Measurements from ENCODE around the gene VEGFC. TPM values are rescaled to one million over a fixed set of nuclear protein-coding genes. Genes with fewer than 3 reads are reported as not detected.

Gene VEGFC
- total RNA-seq, 2 donors from 2014 or later: 0.60 to 0.95 TPM

DNA sequence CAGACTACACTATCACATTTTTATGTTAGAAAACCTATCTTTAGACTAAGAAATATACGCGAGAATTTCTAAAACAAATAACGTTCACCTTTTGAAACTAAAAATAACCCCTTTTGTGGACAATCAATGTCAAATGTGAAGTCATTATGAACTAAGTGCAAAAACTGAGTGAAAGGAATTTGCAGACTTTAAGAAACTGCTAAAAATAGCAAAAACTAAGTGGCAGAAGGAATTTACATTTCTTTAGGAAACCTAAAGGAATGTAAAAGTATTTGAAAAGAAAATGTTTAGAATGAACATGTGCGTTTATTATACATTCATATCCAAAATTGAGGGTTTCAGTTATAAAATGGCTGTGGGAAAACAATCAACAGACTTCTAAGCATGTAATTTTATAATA lies 58.3 kb downstream of the VEGFC start:
- WGBS, 2 experiments (ENCODE audit: insufficient coverage in 1 of 2, insufficient read length in 1 of 2): 83 to 100% methylated on average over 1 to 3 of the region's 4 CpGs
- Mint-ChIP-seq H3K36me3 (ENCODE audit: low read depth) (no peaks in the 10 kb centered on the region), H3K27me3 (ENCODE audit: insufficient read depth) (no peaks in the 10 kb centered on the region), H3K9me3 (no peaks in the 10 kb centered on the region), H3K4me1 (peaks cover 3% of the 10 kb centered on the region), H3K4me3 (no peak overlapping the region), H3K27ac (no peak overlapping the region)
- H3K9ac ChIP-seq (ENCODE audit: extremely low read depth, low read length, poor library complexity, severe bottlenecking): no peak overlapping the region
- H3K4me3 ChIP-seq (ENCODE audit: low read length): no peak overlapping the region
- TF ChIP-seq, protein P1, sequence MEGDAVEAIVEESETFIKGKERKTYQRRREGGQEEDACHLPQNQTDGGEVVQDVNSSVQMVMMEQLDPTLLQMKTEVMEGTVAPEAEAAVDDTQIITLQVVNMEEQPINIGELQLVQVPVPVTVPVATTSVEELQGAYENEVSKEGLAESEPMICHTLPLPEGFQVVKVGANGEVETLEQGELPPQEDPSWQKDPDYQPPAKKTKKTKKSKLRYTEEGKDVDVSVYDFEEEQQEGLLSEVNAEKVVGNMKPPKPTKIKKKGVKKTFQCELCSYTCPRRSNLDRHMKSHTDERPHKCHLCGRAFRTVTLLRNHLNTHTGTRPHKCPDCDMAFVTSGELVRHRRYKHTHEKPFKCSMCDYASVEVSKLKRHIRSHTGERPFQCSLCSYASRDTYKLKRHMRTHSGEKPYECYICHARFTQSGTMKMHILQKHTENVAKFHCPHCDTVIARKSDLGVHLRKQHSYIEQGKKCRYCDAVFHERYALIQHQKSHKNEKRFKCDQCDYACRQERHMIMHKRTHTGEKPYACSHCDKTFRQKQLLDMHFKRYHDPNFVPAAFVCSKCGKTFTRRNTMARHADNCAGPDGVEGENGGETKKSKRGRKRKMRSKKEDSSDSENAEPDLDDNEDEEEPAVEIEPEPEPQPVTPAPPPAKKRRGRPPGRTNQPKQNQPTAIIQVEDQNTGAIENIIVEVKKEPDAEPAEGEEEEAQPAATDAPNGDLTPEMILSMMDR (conservative IDR thresholded peaks at IDR 0.05): no peak
- H3K27me3 ChIP-seq (ENCODE audit: control insufficient read depth, insufficient read depth, low read length, poor library complexity, severe bottlenecking): no peaks in the 10 kb centered on the region
- no peaks in the 10 kb centered on the region for H3K4me1 ChIP-seq (ENCODE audit: control insufficient read depth, insufficient read depth, low read length)
- H3K36me3 ChIP-seq (ENCODE audit: control insufficient read depth, insufficient read depth, low read length): no peaks in the 10 kb centered on the region
- no peaks in the 10 kb centered on the region for H3K9me3 ChIP-seq (ENCODE audit: control insufficient read depth, low read length)
- no peak overlapping the region for H3K27ac ChIP-seq (ENCODE audit: low read depth, low read length)
- DNase-seq: no peak

DNA sequence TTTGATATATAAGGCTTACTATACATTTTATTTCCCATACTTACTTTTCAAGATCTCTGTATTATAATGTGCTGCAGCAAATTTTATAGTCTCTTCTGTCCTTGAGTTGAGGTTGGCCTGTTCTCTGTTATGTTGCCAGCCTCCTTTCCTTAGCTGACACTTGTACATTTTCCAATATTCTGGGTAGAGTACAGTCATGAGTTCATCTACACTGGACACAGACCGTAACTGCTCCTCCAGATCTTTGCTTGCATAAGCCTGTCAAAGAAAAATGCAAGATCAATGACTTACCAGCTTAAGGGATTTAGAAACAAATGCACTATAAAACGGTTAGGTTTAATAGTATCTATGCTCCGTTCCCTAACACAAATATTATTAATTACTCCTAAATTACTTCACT lies 63.2 kb downstream of the VEGFC start:
- H3K27ac Mint-ChIP-seq: no peak overlapping the region
- Histone ChIP-seq H3K4me1 (ENCODE audit: control insufficient read depth, insufficient read depth, low read length) (no peaks in the 10 kb centered on the region), H3K36me3 (ENCODE audit: control insufficient read depth, insufficient read depth, low read length) (no peaks in the 10 kb centered on the region), H3K9me3 (ENCODE audit: control insufficient read depth, low read length) (no peaks in the 10 kb centered on the region), H3K27me3 (ENCODE audit: control insufficient read depth, insufficient read depth, low read length, poor library complexity, severe bottlenecking) (no peaks in the 10 kb centered on the region), H3K4me3 (ENCODE audit: low read length) (no peak overlapping the region), H3K27ac (ENCODE audit: low read depth, low read length) (no peak overlapping the region), H3K9ac (ENCODE audit: extremely low read depth, low read length, poor library complexity, severe bottlenecking) (no peak overlapping the region)
- H3K4me1 Mint-ChIP-seq: peaks cover 3% of the 10 kb centered on the region
- WGBS, 2 experiments (ENCODE audit: insufficient coverage in 1 of 2, insufficient read length in 1 of 2): 80 to 96% methylated on average over 1 to 2 of the region's 3 CpGs
- no peaks in the 10 kb centered on the region for H3K36me3 Mint-ChIP-seq (ENCODE audit: low read depth)
- H3K4me3 Mint-ChIP-seq: no peak overlapping the region
- H3K27me3 Mint-ChIP-seq (ENCODE audit: insufficient read depth): no peaks in the 10 kb centered on the region
- no peak for DNase-seq
- TF ChIP-seq, protein P1 (conservative IDR thresholded peaks at IDR 0.05): no peak
- no peaks in the 10 kb centered on the region for H3K9me3 Mint-ChIP-seq

DNA sequence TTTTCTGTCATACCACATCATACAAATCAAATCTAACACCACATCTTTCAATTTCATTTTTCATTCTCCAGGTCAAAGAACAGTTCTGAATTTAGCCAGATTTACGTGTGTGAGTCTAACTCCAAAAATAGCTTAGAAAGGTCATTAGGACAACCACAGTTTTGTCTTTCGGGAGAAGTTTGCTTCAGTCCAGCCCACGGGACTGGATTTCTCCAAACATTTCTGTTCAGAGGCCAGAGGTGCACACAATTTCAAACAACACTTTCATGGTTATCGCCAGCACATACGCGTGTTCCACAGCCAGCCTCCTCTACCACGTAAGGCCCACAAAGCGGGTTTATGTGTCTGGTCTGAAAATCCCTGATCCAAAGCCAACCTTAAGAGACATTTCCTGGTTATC lies 65.9 kb downstream of the VEGFC start:
- Histone ChIP-seq H3K9me3 (ENCODE audit: control insufficient read depth, low read length) (no peaks in the 10 kb centered on the region), H3K9ac (ENCODE audit: extremely low read depth, low read length, poor library complexity, severe bottlenecking) (no peak overlapping the region), H3K36me3 (ENCODE audit: control insufficient read depth, insufficient read depth, low read length) (no peaks in the 10 kb centered on the region), H3K4me3 (ENCODE audit: low read length) (no peak overlapping the region), H3K27me3 (ENCODE audit: control insufficient read depth, insufficient read depth, low read length, poor library complexity, severe bottlenecking) (no peaks in the 10 kb centered on the region), H3K4me1 (ENCODE audit: control insufficient read depth, insufficient read depth, low read length) (no peaks in the 10 kb centered on the region), H3K27ac (ENCODE audit: low read depth, low read length) (no peak overlapping the region)
- TF ChIP-seq, protein P1 (conservative IDR thresholded peaks at IDR 0.05): no peak
- H3K4me3 Mint-ChIP-seq: no peak overlapping the region
- WGBS, 2 experiments (ENCODE audit: insufficient coverage in 1 of 2, insufficient read length in 1 of 2): 90 to 95% methylated on average over 8 of the region's 8 CpGs
- no peaks in the 10 kb centered on the region for H3K27me3 Mint-ChIP-seq (ENCODE audit: insufficient read depth)
- H3K9me3 Mint-ChIP-seq: no peaks in the 10 kb centered on the region
- no peaks in the 10 kb centered on the region for H3K4me1 Mint-ChIP-seq
- no peaks in the 10 kb centered on the region for H3K36me3 Mint-ChIP-seq (ENCODE audit: low read depth)
- DNase-seq: no peak
- H3K27ac Mint-ChIP-seq: no peak overlapping the region
